SK-N-SH (cell line): ENCODE measurements around the gene TMED3.
A peak's percentile ranks its signal among the peaks of the same experiment; 100 is the strongest.

Source experiments
- CHD2 ChIP-seq: fragments of 150-350 bp; IDR thresholded peaks from 2 replicates; pipeline ENCODE4 v1.6.1; 2018; ENCODE audit warnings: low read length; ENCODE audit not compliant: partially characterized antibody
- CTCF ChIP-seq: fragments of 200-600 bp; sonication (generic); IDR thresholded peaks from 2 replicates; pipeline ENCODE4 v1.6.1; 2017; ENCODE audit warnings: antibody characterized with exemption, mild to moderate bottlenecking, moderate library complexity
- EP300 ChIP-seq, 2 experiments: IDR thresholded peaks; 2 replicates each; pipeline versions ENCODE4 v1.4.0 to v1.6.1; 2012; ENCODE audit warnings: borderline replicate concordance in 1 of 2, low read depth in 1 of 2, low read length in 1 of 2
- FOXM1 ChIP-seq: IDR thresholded peaks from 2 replicates; pipeline ENCODE4 v1.4.0; 2012; ENCODE audit warnings: low read depth, mild to moderate bottlenecking
- MEF2A ChIP-seq: IDR thresholded peaks from 2 replicates; pipeline ENCODE4 v1.4.0; 2012; ENCODE audit warnings: low read depth, borderline replicate concordance
- MXI1 ChIP-seq: IDR thresholded peaks from 2 replicates; pipeline ENCODE4 v1.6.1; 2012; ENCODE audit warnings: mild to moderate bottlenecking, low read depth, low read length, improper control_type of control experiment
- NRF1 ChIP-seq: IDR thresholded peaks from 2 replicates; pipeline ENCODE4 v1.6.1; 2012; ENCODE audit warnings: low read depth, mild to moderate bottlenecking, low read length
- RFX5 ChIP-seq: IDR thresholded peaks from 2 replicates; pipeline ENCODE4 v1.6.1; 2012; ENCODE audit warnings: mild to moderate bottlenecking, improper control_type of control experiment, low read length
- RXRA ChIP-seq: IDR thresholded peaks from 2 replicates; pipeline ENCODE4 v1.4.0; 2012; ENCODE audit warnings: low read depth, mild to moderate bottlenecking, borderline replicate concordance
- TAF1 ChIP-seq: IDR thresholded peaks from 2 replicates; pipeline ENCODE4 v1.6.1; 2012; ENCODE audit warnings: low read depth, mild to moderate bottlenecking, low read length, moderate library complexity, borderline replicate concordance
- TCF12 ChIP-seq: IDR thresholded peaks from 2 replicates; pipeline ENCODE4 v1.4.0; 2012
- ZBTB33 ChIP-seq: IDR thresholded peaks from 2 replicates; pipeline ENCODE4 v1.4.0; 2012; ENCODE audit warnings: low read depth, borderline replicate concordance
- TF ChIP-seq, protein P1 (sequence below): IDR thresholded peaks from 2 replicates; pipeline ENCODE4; 2012
- TF ChIP-seq, protein P2 (sequence below): IDR thresholded peaks from 2 replicates; pipeline ENCODE4 v1.6.1; 2012; ENCODE audit warnings: mild to moderate bottlenecking, low read depth, low read length, moderate library complexity

DNA sequence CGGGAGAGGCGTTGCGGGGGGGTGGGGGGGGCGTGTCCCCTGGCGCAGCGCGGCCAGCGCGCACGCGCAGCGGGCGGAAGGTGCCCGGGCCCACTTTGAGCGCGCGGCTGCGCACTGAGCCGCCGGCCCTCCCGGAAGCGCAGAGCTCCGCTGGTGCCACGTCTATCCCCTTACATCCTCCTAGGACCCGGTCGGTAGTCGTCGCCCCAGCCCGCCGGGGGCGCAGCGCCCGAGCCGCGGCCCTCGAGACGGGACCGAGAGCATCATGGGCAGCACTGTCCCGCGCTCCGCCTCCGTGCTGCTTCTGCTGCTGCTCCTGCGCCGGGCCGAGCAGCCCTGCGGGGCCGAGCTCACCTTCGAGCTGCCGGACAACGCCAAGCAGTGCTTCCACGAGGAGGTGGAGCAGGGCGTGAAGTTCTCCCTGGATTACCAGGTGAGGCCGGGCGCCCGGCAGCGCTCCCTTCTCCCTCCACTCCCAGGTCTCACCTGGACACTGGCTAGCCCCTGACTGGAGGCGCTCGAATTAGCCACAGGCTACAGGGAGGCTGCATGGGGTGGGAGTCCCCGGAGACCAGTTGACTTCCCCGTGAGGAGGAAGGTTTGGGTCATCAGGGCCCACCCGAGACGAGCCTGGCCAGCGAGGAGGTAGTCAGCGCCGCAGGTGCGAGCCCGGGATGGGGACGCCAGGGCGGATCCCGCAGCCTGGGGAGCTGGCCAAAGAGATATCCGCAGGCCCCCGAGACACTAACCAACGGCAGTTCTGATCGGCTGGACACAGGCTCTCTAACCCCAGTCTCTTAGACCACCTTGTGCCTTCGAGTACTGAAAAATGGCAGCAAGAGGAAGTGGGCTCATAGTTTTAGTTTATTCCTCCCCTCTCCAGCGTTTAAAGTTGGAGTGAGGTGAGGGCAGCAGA is at the start of gene TMED3:
- TF ChIP-seq CTCF: peak; percentile 43
- TF ChIP-seq, protein P1, sequence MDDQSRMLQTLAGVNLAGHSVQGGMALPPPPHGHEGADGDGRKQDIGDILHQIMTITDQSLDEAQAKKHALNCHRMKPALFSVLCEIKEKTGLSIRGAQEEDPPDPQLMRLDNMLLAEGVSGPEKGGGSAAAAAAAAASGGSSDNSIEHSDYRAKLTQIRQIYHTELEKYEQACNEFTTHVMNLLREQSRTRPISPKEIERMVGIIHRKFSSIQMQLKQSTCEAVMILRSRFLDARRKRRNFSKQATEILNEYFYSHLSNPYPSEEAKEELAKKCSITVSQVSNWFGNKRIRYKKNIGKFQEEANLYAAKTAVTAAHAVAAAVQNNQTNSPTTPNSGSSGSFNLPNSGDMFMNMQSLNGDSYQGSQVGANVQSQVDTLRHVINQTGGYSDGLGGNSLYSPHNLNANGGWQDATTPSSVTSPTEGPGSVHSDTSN: no peak
- no peak for TF ChIP-seq EP300 (IDR thresholded peaks at IDR 0.05; ENCODE audit: borderline replicate concordance in 1 of 2, low read depth in 1 of 2, low read length in 1 of 2)
- TF ChIP-seq TCF12: no peak
- TF ChIP-seq, protein P2, sequence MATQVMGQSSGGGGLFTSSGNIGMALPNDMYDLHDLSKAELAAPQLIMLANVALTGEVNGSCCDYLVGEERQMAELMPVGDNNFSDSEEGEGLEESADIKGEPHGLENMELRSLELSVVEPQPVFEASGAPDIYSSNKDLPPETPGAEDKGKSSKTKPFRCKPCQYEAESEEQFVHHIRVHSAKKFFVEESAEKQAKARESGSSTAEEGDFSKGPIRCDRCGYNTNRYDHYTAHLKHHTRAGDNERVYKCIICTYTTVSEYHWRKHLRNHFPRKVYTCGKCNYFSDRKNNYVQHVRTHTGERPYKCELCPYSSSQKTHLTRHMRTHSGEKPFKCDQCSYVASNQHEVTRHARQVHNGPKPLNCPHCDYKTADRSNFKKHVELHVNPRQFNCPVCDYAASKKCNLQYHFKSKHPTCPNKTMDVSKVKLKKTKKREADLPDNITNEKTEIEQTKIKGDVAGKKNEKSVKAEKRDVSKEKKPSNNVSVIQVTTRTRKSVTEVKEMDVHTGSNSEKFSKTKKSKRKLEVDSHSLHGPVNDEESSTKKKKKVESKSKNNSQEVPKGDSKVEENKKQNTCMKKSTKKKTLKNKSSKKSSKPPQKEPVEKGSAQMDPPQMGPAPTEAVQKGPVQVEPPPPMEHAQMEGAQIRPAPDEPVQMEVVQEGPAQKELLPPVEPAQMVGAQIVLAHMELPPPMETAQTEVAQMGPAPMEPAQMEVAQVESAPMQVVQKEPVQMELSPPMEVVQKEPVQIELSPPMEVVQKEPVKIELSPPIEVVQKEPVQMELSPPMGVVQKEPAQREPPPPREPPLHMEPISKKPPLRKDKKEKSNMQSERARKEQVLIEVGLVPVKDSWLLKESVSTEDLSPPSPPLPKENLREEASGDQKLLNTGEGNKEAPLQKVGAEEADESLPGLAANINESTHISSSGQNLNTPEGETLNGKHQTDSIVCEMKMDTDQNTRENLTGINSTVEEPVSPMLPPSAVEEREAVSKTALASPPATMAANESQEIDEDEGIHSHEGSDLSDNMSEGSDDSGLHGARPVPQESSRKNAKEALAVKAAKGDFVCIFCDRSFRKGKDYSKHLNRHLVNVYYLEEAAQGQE: no peak
- peak; percentile 64 for TF ChIP-seq TAF1
- TF ChIP-seq CHD2: no peak
- peak; percentile 87 for TF ChIP-seq NRF1
- TF ChIP-seq MEF2A: no peak
- TF ChIP-seq ZBTB33: no peak
- no peak for TF ChIP-seq FOXM1
- no peak for TF ChIP-seq RFX5
- no peak for TF ChIP-seq RXRA
- no peak; the same call in 1 of the 2 replicates for TF ChIP-seq MXI1
